GM12872 (cell line): ENCODE results near the gene CENPM.

Experiments
- TF ChIP-seq, protein P1 (sequence below): IDR thresholded peaks from 3 replicates; pipeline ENCODE4 v1.5.1; 2011; ENCODE audit warnings: low read depth, mild to moderate bottlenecking, low read length, moderate library complexity; ENCODE audit not compliant: insufficient read depth

Gene CENPM

DNA sequence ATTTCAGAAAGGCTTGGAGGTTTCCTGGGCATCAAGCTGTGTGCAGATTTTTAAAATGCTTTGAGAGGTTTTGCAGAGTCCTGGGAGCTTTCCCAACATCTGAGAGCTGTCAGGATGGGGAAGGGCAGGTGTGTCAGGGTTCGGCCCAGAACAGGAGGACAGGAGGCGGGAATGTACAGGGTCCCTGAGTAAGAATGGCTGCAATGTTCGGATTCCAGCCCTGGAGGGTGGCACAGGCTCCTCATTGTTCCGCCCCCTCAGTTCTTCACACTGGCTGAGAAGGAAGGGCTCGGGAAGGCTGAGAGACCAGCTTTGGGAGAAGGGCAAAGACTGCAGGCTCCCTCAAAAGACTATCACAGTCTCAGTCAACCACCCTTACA is 17.1 kb upstream of the CENPM start:
- TF ChIP-seq, protein P1, sequence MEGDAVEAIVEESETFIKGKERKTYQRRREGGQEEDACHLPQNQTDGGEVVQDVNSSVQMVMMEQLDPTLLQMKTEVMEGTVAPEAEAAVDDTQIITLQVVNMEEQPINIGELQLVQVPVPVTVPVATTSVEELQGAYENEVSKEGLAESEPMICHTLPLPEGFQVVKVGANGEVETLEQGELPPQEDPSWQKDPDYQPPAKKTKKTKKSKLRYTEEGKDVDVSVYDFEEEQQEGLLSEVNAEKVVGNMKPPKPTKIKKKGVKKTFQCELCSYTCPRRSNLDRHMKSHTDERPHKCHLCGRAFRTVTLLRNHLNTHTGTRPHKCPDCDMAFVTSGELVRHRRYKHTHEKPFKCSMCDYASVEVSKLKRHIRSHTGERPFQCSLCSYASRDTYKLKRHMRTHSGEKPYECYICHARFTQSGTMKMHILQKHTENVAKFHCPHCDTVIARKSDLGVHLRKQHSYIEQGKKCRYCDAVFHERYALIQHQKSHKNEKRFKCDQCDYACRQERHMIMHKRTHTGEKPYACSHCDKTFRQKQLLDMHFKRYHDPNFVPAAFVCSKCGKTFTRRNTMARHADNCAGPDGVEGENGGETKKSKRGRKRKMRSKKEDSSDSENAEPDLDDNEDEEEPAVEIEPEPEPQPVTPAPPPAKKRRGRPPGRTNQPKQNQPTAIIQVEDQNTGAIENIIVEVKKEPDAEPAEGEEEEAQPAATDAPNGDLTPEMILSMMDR: no peak

DNA sequence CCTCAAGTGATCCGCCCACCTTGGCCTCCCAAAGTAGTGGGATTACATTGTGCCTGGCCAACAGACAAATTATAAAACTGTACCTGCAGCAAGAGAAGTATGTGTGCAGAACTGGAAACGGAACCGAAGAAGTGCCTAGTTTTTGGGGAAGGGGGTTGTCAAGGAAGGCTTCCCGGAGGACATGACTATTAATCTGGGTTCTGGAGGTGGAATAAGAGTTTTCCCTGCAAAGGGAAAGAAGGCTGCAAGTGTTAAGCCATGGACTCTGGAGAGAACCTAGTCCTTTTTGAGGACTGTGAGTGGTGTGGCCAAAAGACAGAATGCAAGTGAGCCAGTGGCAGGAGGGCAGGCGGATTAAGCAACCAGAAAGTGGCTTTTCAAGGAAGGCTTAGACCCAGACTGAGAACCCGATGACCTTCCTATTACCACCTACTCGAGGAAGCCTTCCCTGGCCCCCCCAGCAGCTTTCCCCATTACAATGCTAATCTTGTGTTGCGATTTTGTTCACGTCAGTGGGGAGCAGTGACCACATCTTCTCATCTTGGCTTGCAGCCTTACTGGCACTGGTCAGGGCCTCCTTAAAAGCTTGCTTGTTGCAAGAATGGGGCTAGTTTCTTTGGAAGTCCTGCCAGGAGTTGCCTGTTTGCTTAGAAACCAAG is 16.6 kb upstream of the CENPM start:
- TF ChIP-seq, protein P1: no peak

DNA sequence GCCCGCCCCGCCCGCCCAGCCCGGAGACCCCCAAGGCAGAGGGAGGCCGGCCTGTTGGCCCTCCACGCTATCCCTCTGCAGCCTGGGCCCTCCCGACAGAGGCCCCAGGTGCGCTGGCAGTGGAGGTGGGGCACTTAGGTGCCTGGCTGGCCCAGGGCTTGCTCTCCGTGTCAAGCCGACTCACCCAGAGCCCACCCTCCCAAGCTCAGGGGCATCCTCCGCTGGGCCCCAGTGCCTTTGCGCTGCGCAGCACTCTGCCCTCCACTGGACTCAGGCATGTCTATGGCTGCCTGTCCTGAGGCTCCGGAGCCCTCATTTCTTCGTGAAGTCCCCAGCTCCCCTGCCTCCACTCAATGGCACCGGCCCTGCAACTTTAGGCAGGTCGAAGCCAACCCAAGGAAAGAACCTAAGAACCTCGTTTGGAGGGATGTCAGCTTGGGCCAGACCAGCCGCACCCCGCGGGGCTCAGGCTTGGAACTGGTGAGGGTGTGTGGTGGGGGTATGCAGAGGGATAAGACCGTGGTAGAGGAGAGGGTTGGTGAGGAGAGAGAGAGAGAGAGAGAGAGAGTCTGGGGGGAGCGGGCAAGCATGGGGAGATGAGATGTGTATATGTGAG is 11.1 kb upstream of the CENPM start:
- TF ChIP-seq, protein P1: no peak

DNA sequence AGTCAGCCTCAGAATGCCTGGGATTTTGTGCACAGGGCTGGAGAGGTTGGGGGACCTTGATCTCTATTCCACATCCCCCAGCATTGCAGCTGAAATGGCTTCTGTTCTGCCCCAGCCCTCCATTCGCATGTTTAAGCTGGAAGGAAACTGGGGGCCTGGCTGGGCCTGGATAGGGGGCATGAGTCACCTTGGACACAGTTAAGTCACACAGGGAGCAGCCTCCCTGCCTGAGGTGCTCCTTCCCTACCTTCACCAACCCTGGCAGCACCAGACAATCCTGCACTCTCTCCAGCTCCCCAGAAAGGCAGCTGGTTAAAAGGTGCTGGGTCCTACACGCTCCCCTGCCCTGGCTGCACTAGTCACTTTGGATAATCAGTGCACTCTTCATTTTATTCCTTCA is 5.8 kb upstream of the CENPM start:
- TF ChIP-seq, protein P1: no peak

DNA sequence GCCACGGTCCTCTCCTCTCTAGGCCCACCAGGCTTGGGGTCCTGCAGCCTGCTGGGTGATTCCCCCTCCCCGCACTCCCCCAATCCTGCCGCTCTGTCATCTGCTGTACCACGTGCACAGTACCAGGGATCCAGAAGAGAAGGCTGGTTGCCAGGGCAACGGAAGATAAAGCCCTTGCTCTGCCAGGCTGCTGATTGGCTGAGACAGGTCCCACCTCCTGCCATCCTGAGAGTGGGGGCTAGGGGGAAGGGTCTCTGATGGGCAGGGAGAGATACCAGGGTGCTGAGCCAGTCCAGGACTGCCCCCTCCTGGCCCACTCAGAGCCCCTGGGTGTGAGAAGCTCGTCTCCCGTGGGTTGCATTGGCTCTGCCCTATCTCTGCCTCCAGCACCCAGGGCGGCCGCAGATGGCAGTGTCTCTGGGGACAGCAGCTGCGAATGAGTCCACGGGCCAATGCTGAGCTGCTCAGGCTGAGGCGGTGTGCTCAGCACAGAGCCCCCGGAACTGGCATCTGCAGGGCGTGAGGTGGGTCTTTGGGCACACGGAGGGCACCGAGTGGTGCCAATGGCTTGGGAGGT is 5.0 kb upstream of the CENPM start, which contains the start of gene SMIM45:
TSS of gene SMIM45 (plus strand) at position 253 of the 577 bp plus-strand sequence.
- TF ChIP-seq, protein P1: no peak; the same call in 2 of the 3 replicates

DNA sequence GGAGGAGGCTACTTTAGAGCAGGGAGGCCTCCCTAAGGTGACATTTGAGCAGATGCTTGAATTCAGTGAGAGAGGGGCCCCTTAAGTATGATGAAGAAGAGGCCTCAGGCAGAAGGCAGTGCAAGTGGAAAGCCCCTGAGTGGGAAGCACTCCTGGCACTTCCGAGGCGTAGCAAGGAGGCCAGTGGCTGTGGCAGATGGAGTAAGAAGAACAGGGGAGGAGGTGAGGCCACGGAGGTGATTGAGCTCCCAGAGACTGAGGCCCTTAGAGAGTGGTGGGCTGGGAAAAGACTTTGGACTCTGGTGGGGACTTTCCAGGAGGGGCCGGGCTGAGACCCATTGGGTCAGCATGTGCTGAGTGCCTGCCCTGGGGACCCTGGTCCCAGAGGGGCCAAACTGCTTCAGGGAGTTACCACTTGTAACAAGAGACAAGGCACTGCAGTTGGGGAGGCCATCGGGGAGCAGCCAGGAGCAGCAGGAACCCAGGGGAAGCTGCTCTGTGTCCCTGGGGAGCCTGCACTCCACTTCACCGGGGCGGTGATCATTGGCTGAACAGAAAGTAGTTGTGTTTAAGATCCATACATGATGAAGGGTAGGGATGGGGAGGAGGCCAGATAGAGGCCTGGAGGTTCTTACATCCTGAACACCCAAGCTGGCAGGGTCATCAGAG is 2.5 kb upstream of the CENPM start:
- TF ChIP-seq, protein P1: no peak

DNA sequence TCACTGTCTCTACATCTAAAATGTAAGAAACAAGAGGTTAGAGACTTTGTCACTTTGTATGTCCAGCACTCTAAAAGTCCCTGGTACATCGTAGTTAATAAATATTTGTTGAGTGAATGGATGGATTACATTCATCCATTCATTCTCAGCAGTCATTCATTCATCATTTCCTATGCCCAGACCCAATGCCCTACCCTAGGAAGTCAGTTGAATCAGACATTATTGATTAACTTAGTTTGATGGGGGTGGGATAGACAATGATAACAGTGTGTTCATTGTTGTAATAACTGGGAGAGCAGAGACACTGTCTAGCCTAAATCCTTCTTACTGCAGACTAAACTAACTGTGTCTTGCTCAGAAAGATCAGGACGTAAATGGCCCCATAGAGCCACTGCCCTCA is 1.2 kb upstream of the CENPM start:
- TF ChIP-seq, protein P1: no peak
